Naive B cell (primary cell): ENCODE results near the gene ADAMTS5. TPM values are rescaled to one million over a fixed set of nuclear protein-coding genes. Genes with fewer than 3 reads are reported as not detected.

ENCODE experiments used
- ATAC-seq, 2 donors: fragments of 150-1000 bp; cut with Tn5 transposase; 2 replicates each; pipeline ENCODE4 v1.10.0; 2021; ENCODE audit warnings: low read depth in 2 of 2, mild to moderate bottlenecking in 2 of 2, moderate library complexity in 2 of 2
- DNase-seq: peaks from one replicate; pipeline ENCODE4 v3.0.0; 2022
- H3K27ac Mint-ChIP-seq, 6 donors: one replicate each; pipeline ENCODE4 v1.8.0; 2020 to 2022; ENCODE audit warnings: mild to moderate bottlenecking in 6 of 6, mixed read lengths in 6 of 6, moderate library complexity in 5 of 6, inconsistent platforms in 2 of 6
- H3K27me3 Mint-ChIP-seq, 3 donors: one replicate each; pipeline ENCODE4 v1.8.0; 2021 to 2022; ENCODE audit warnings: mixed read lengths in 3 of 3, mild to moderate bottlenecking in 1 of 3
- H3K36me3 Mint-ChIP-seq, 2 donors: one replicate each; pipeline ENCODE4 v1.8.0; 2020 to 2022; ENCODE audit warnings: mixed read lengths in 2 of 2, inconsistent platforms in 1 of 2, mild to moderate bottlenecking in 1 of 2
- H3K4me1 Mint-ChIP-seq, 3 donors: one replicate each; pipeline ENCODE4 v1.8.0; 2020 to 2022; ENCODE audit warnings: mixed read lengths in 3 of 3, inconsistent platforms in 1 of 3, mild to moderate bottlenecking in 1 of 3, moderate library complexity in 1 of 3
- H3K4me3 Mint-ChIP-seq, 8 donors: one replicate each; pipeline ENCODE4 v1.8.0; 2020 to 2022; ENCODE audit warnings: mild to moderate bottlenecking in 8 of 8, mixed read lengths in 8 of 8, moderate library complexity in 8 of 8, inconsistent platforms in 2 of 8
- H3K9me3 Mint-ChIP-seq, 7 donors: one replicate each; pipeline ENCODE4 v1.8.0; 2020 to 2022; ENCODE audit warnings: mixed read lengths in 7 of 7, mild to moderate bottlenecking in 5 of 7, inconsistent platforms in 2 of 7, moderate library complexity in 1 of 7
- polyA plus RNA-seq, 6 donors: library from polyadenylated mRNA; unstranded; fragments of 300-500 nt; fragmentation: Illumina TruSeq; gene quantifications; one replicate each; pipeline ENCODE4 v1.2.3, GENCODE V29; 2021; ENCODE audit warnings: low read depth in 6 of 6

ADAMTS5 gene
- polyA plus RNA-seq, 6 donors from 2014 or later = not detected

- H3K9me3 Mint-ChIP-seq = no peaks in the 10 kb centered on the region
- H3K4me3 Mint-ChIP-seq = no peak overlapping the region
- H3K27ac Mint-ChIP-seq = no peak overlapping the region
- ATAC-seq = no peak
- no peaks in the 10 kb centered on the region for H3K4me1 Mint-ChIP-seq
- DNase-seq = no peak
- H3K36me3 Mint-ChIP-seq = no peaks in the 10 kb centered on the region
- H3K27me3 Mint-ChIP-seq = peaks cover 15 to 49% (median 38%) of the 10 kb centered on the region in 3 donors
These were observed 4.2 kb downstream of the ADAMTS5 start for GRCh38 chr21:26962621-26963181.

- no peak overlapping the region for H3K27ac Mint-ChIP-seq
- H3K27me3 Mint-ChIP-seq = peaks cover 15 to 39% (median 28%) of the 10 kb centered on the region in 3 donors
- DNase-seq = no peak
- no peak for ATAC-seq
- H3K4me3 Mint-ChIP-seq = no peak overlapping the region
- H3K9me3 Mint-ChIP-seq = no peaks in the 10 kb centered on the region
- no peaks in the 10 kb centered on the region for H3K4me1 Mint-ChIP-seq
- H3K36me3 Mint-ChIP-seq = no peaks in the 10 kb centered on the region
These were observed 5.2 kb downstream of the ADAMTS5 start for GRCh38 chr21:26961698-26962097.

- Mint-ChIP-seq H3K4me3 (no peak overlapping the region), H3K27ac (no peak overlapping the region), H3K9me3 (no peaks in the 10 kb centered on the region), H3K36me3 (no peaks in the 10 kb centered on the region), H3K27me3 (peaks cover 8 to 10% (median 9%) of the 10 kb centered on the region in 3 donors), H3K4me1 (no peaks in the 10 kb centered on the region)
- DNase-seq = no peak
- ATAC-seq = no peak
These were observed 8.1 kb downstream of the ADAMTS5 start for GRCh38 chr21:26958788-26959187.

GRCh38 chr21:26956813-26957212 is 10.1 kb downstream of the ADAMTS5 start:
- DNase-seq = no peak
- no peaks in the 10 kb centered on the region for H3K4me1 Mint-ChIP-seq
- ATAC-seq = no peak
- no peaks in the 10 kb centered on the region for H3K36me3 Mint-ChIP-seq
- H3K27ac Mint-ChIP-seq = no peak overlapping the region
- H3K27me3 Mint-ChIP-seq = peaks cover 3 to 6% (median 5%) of the 10 kb centered on the region in 3 donors
- H3K9me3 Mint-ChIP-seq = no peaks in the 10 kb centered on the region
- H3K4me3 Mint-ChIP-seq = no peak overlapping the region

- H3K27ac Mint-ChIP-seq = no peak overlapping the region
- no peaks in the 10 kb centered on the region for H3K9me3 Mint-ChIP-seq
- H3K27me3 Mint-ChIP-seq = peaks cover 0 to 5% (median 0%) of the 10 kb centered on the region in 3 donors
- no peak overlapping the region for H3K4me3 Mint-ChIP-seq
- ATAC-seq (no peak), DNase-seq (no peak)
- no peaks in the 10 kb centered on the region for H3K36me3 Mint-ChIP-seq
- no peaks in the 10 kb centered on the region for H3K4me1 Mint-ChIP-seq
These were observed 10.7 kb downstream of the ADAMTS5 start for GRCh38 chr21:26956216-26956615.

GRCh38 chr21:26954662-26955121 is 12.2 kb downstream of the ADAMTS5 start:
- H3K9me3 Mint-ChIP-seq = no peaks in the 10 kb centered on the region

GRCh38 chr21:26952374-26953066 is 14.4 kb downstream of the ADAMTS5 start:
- DNase-seq (no peak), ATAC-seq (no peak)
- Mint-ChIP-seq H3K27me3 (no peaks in the 10 kb centered on the region), H3K4me3 (no peak overlapping the region), H3K4me1 (no peaks in the 10 kb centered on the region), H3K9me3 (no peaks in the 10 kb centered on the region), H3K27ac (no peak overlapping the region), H3K36me3 (no peaks in the 10 kb centered on the region)

More at GRCh38 chr21:26954662-26955121, 12.2 kb downstream of the ADAMTS5 start:
- DNase-seq (no peak), ATAC-seq (no peak)
- Mint-ChIP-seq H3K4me3 (no peak overlapping the region), H3K27ac (no peak overlapping the region), H3K4me1 (no peaks in the 10 kb centered on the region), H3K27me3 (no peaks in the 10 kb centered on the region), H3K36me3 (no peaks in the 10 kb centered on the region)

GRCh38 chr21:26949830-26950229 is 17.1 kb downstream of the ADAMTS5 start:
- ATAC-seq (no peak), DNase-seq (no peak)
- no peaks in the 10 kb centered on the region for H3K27me3 Mint-ChIP-seq
- H3K27ac Mint-ChIP-seq = no peak overlapping the region
- no peaks in the 10 kb centered on the region for H3K4me1 Mint-ChIP-seq
- H3K9me3 Mint-ChIP-seq = peaks cover 0 to 5% (median 0%) of the 10 kb centered on the region in 7 donors
- H3K36me3 Mint-ChIP-seq = no peaks in the 10 kb centered on the region
- no peak overlapping the region for H3K4me3 Mint-ChIP-seq

GRCh38 chr21:26948194-26948593 is 18.7 kb downstream of the ADAMTS5 start:
- Mint-ChIP-seq H3K27ac (no peak overlapping the region), H3K9me3 (peaks cover 0 to 5% (median 0%) of the 10 kb centered on the region in 7 donors), H3K27me3 (no peaks in the 10 kb centered on the region), H3K4me1 (no peaks in the 10 kb centered on the region), H3K4me3 (no peak overlapping the region), H3K36me3 (no peaks in the 10 kb centered on the region)
- ATAC-seq = no peak
- no peak for DNase-seq

- Mint-ChIP-seq H3K4me1 (no peaks in the 10 kb centered on the region), H3K4me3 (no peak overlapping the region), H3K27ac (no peak overlapping the region), H3K9me3 (peaks cover 0 to 5% (median 0%) of the 10 kb centered on the region in 7 donors), H3K36me3 (no peaks in the 10 kb centered on the region), H3K27me3 (no peaks in the 10 kb centered on the region)
- DNase-seq (no peak), ATAC-seq (no peak)
These were observed 20.0 kb downstream of the ADAMTS5 start for GRCh38 chr21:26946744-26947446.

- no peaks in the 10 kb centered on the region for H3K4me1 Mint-ChIP-seq
- H3K4me3 Mint-ChIP-seq = no peak overlapping the region
- no peaks in the 10 kb centered on the region for H3K36me3 Mint-ChIP-seq
- H3K27me3 Mint-ChIP-seq = no peaks in the 10 kb centered on the region
- DNase-seq (no peak), ATAC-seq (no peak)
- H3K9me3 Mint-ChIP-seq = peaks cover 0 to 5% (median 0%) of the 10 kb centered on the region in 7 donors
- H3K27ac Mint-ChIP-seq = no peak overlapping the region
These were observed 20.8 kb downstream of the ADAMTS5 start for GRCh38 chr21:26945916-26946675.

- peaks cover 0 to 5% (median 0%) of the 10 kb centered on the region in 7 donors for H3K9me3 Mint-ChIP-seq
- H3K4me1 Mint-ChIP-seq = no peaks in the 10 kb centered on the region
- H3K27me3 Mint-ChIP-seq = no peaks in the 10 kb centered on the region
- no peak for DNase-seq
- no peak overlapping the region for H3K4me3 Mint-ChIP-seq
- no peak overlapping the region for H3K27ac Mint-ChIP-seq
- no peak for ATAC-seq
- no peaks in the 10 kb centered on the region for H3K36me3 Mint-ChIP-seq
These were observed 23.0 kb downstream of the ADAMTS5 start for GRCh38 chr21:26943921-26944320.

- peaks cover 0 to 5% (median 0%) of the 10 kb centered on the region in 7 donors for H3K9me3 Mint-ChIP-seq
- H3K27me3 Mint-ChIP-seq = no peaks in the 10 kb centered on the region
- no peak for DNase-seq
- H3K27ac Mint-ChIP-seq = no peak overlapping the region
- H3K36me3 Mint-ChIP-seq = no peaks in the 10 kb centered on the region
- no peaks in the 10 kb centered on the region for H3K4me1 Mint-ChIP-seq
- no peak for ATAC-seq
- H3K4me3 Mint-ChIP-seq = no peak overlapping the region
These were observed 25.5 kb downstream of the ADAMTS5 start for GRCh38 chr21:26941421-26941820.
